Measurements from ENCODE around the gene ELOVL6. TPM values are rescaled to one million over a fixed set of nuclear protein-coding genes. Genes with fewer than 3 reads are reported as not detected.

The ELOVL6 gene
- total RNA-seq, 1 experiment from 2014 or later, result 2.2 TPM

DNA sequence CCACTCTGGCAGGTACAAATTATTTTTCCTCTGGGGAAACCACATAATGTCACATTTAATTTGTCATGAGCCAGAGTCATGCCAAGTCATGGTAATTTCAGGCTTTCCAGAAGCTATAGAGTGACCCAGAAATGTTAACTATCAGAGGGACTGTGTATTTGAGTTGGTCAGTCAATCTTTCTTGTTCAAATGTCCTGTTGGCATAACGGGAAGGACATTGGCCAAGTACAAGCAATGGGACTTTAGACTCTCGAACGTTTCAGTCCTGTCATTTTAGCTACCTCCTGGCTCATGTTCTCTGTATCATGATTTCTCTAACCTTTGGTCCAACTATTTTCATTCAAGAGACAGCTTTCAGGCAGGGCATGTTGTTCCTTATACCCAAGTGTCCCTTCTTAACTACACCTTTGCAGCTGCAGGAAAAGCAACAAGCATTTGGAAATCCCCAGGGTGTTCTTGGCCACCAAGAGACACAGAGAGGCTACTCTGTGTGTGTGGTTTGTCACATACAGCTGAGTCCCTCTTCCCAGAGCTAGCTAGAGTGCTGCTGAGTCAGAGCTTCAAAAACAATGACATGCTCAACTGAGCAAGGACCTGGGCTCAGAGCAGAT lies 143.2 kb downstream of the ELOVL6 start:
- no peaks in the 10 kb centered on the region for H3K36me3 ChIP-seq (ENCODE audit: low read depth, low read length)
- DNase-seq, result peak; percentile 35
- intact Hi-C loops (cut with micrococcal nuclease), result loop anchor here (5.0 kb wide), 1 partner anchor 142 kb away; the partner anchor contains the start of gene ELOVL6

DNA sequence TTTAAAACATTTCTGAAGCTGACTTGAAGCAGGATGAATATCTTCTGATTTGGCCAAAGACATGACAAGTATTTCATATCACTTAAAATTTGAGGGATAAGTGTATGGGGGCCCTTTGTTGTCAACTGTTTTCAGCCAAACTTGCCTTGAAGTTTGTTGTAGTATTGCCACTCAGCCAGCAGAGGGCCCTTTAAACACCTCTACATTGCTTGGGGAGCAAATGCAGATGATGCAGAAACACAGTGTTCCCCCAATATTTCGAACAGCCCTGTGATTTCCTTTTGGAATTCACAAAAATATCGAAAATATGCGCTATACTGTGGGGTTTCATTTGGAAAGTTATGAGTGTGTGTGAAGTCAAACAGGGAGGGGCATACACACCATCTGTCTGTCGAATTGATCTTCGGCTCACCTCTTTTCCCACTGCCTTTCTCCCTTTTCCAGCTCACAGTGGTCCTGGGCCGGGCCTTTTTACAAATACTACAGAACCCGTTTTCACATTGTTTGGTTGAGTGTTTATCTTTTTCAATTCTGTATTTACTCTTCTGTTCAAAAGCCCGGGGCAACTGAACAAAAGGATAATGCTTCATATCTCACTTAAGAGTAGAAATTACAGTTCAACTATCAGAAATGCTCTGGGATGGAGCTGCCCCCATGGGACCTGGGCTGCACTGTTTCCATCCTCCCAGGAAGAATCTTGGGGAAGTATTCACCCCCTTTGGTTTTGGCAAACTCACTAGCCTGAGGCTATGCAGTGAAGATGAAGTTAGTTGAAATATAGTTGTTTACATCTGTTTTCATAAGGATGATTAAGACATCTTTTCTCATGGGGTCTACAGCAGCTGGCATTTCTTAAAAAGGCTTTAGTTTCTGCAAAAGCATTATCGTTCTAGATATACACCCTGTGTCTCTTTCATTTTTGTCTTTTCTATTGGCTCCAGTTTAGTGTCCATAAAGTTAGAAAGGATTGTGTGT lies 148.2 kb downstream of the ELOVL6 start:
- Histone ChIP-seq H4K20me1 (ENCODE audit: low read length) (no peaks in the 10 kb centered on the region), H3F3A (ENCODE audit: low read length, unreplicated experiment) (no peaks in the 10 kb centered on the region), H3K4me3 (ENCODE audit: low read length) (no peak overlapping the region), H3K36me3 (ENCODE audit: low read depth, low read length) (no peaks in the 10 kb centered on the region), H3K4me1 (ENCODE audit: insufficient read depth, low read length) (peaks cover 13% of the 10 kb centered on the region), H3K9ac (ENCODE audit: low read length) (no peak overlapping the region), H3K27ac (ENCODE audit: low read length) (no peak overlapping the region), H2AFZ (ENCODE audit: low read length) (no peak overlapping the region), H3K4me2 (ENCODE audit: low read length) (no peak overlapping the region), H3K9me3 (ENCODE audit: low read length) (no peaks in the 10 kb centered on the region), H3K27me3 (ENCODE audit: low read length) (no peaks in the 10 kb centered on the region), H3K79me2 (ENCODE audit: low read length) (no peaks in the 10 kb centered on the region), H3K9me2 (replicated peaks; ENCODE audit: low read length) (no peaks in the 10 kb centered on the region)
- DNase-seq (peak; percentile 55), ATAC-seq (no peak)
- TF ChIP-seq, protein P1, sequence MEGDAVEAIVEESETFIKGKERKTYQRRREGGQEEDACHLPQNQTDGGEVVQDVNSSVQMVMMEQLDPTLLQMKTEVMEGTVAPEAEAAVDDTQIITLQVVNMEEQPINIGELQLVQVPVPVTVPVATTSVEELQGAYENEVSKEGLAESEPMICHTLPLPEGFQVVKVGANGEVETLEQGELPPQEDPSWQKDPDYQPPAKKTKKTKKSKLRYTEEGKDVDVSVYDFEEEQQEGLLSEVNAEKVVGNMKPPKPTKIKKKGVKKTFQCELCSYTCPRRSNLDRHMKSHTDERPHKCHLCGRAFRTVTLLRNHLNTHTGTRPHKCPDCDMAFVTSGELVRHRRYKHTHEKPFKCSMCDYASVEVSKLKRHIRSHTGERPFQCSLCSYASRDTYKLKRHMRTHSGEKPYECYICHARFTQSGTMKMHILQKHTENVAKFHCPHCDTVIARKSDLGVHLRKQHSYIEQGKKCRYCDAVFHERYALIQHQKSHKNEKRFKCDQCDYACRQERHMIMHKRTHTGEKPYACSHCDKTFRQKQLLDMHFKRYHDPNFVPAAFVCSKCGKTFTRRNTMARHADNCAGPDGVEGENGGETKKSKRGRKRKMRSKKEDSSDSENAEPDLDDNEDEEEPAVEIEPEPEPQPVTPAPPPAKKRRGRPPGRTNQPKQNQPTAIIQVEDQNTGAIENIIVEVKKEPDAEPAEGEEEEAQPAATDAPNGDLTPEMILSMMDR (conservative IDR thresholded peaks at IDR 0.05; ENCODE audit: low read depth, low read length), result peak; percentile 80
- TF ChIP-seq EZH2phosphoT487 (IDR thresholded peaks at IDR 0.05; ENCODE audit: borderline replicate concordance, low read length) (no peak), EZH2 (IDR thresholded peaks at IDR 0.05; ENCODE audit: low read length, unreplicated experiment) (no peak)
- POLR2A ChIA-PET (ENCODE audit: unreplicated experiment), result no interaction called here
- CTCF ChIA-PET, result interaction anchor here (0.5 to 0.9 kb wide), 3 partner anchors 94 to 460 kb away, joined by 3 to 13 read pairs (median 4); partner anchors contain the start of gene ELOVL6
- no TSS peak for BruUV-seq (replicated peaks)
- intact Hi-C loops (cut with micrococcal nuclease), result loop anchor here (1.0 to 2.0 kb wide), 2 partner anchors 109 to 161 kb away; no protein-coding TSS in a partner anchor

More for the DNA sequence above, 143.2 kb downstream of the ELOVL6 start:
- BruUV-seq (replicated peaks), result no TSS peak
- TF ChIP-seq, protein P1 (conservative IDR thresholded peaks at IDR 0.05; ENCODE audit: low read depth, low read length), result no peak
- TF ChIP-seq EZH2 (IDR thresholded peaks at IDR 0.05; ENCODE audit: low read length, unreplicated experiment) (no peak), EZH2phosphoT487 (IDR thresholded peaks at IDR 0.05; ENCODE audit: borderline replicate concordance, low read length) (no peak)
- Histone ChIP-seq H3K27me3 (ENCODE audit: low read length) (no peaks in the 10 kb centered on the region), H3F3A (ENCODE audit: low read length, unreplicated experiment) (no peaks in the 10 kb centered on the region), H3K4me1 (ENCODE audit: insufficient read depth, low read length) (peaks cover 29% of the 10 kb centered on the region), H3K9me2 (replicated peaks; ENCODE audit: low read length) (no peaks in the 10 kb centered on the region), H3K27ac (ENCODE audit: low read length) (no peak overlapping the region), H2AFZ (ENCODE audit: low read length) (no peak overlapping the region), H3K4me3 (ENCODE audit: low read length) (no peak overlapping the region), H3K9me3 (ENCODE audit: low read length) (no peaks in the 10 kb centered on the region), H3K9ac (ENCODE audit: low read length) (no peak overlapping the region), H4K20me1 (ENCODE audit: low read length) (no peaks in the 10 kb centered on the region), H3K4me2 (ENCODE audit: low read length) (no peak overlapping the region), H3K79me2 (ENCODE audit: low read length) (no peaks in the 10 kb centered on the region)
- CTCF ChIA-PET, result no interaction called here
- POLR2A ChIA-PET (ENCODE audit: unreplicated experiment), result no interaction called here
- ATAC-seq, result no peak
